Activated B cell treated with CpG ODN at 0.5 μM for 24 hours (primary cell): ENCODE data around the gene LRRC61. TPM values are rescaled to one million over a fixed set of nuclear protein-coding genes. Genes with fewer than 3 reads are reported as not detected.

ENCODE experiments used
- ATAC-seq: fragments of 200-7000 bp; cut with Tn5 transposase; one replicate; pipeline ENCODE4 v1.10.0; 2021; ENCODE audit warnings: low read depth, mild to moderate bottlenecking, moderate library complexity
- CTCF ChIA-PET: fragments of 350-600 bp; sonication (Branson Sonifier 250); formaldehyde crosslinking; loops from one replicate; lab custom pipeline; 2021; ENCODE audit warnings: antibody characterized with exemption; lab: Charles Lee
- POLR2A ChIA-PET: fragments of 350-600 bp; sonication (Branson Sonifier 250); formaldehyde crosslinking; loops from one replicate; lab custom pipeline; 2021; ENCODE audit warnings: antibody characterized with exemption; lab: Charles Lee
- DNase-seq: peaks from one replicate; pipeline ENCODE4 v3.0.0; 2022
- H3K27ac Mint-ChIP-seq: one replicate; pipeline ENCODE4 v1.8.0; 2020; ENCODE audit warnings: mixed read lengths
- H3K27me3 Mint-ChIP-seq: one replicate; pipeline ENCODE4 v1.8.0; 2021; ENCODE audit warnings: mixed read lengths
- H3K36me3 Mint-ChIP-seq: one replicate; pipeline ENCODE4 v1.8.0; 2021; ENCODE audit warnings: low read depth, mixed read lengths
- H3K4me1 Mint-ChIP-seq: one replicate; pipeline ENCODE4 v1.8.0; 2021; ENCODE audit warnings: mixed read lengths
- H3K4me3 Mint-ChIP-seq: one replicate; pipeline ENCODE4 v1.8.0; 2020; ENCODE audit warnings: mild to moderate bottlenecking, mixed read lengths
- H3K9me3 Mint-ChIP-seq: one replicate; pipeline ENCODE4 v1.8.0; 2020; ENCODE audit warnings: mixed read lengths
- CTCF ChIP-seq: fragments of 200-600 bp; IDR thresholded peaks from one replicate; pipeline ENCODE4 v1.8.0; 2022; ENCODE audit warnings: antibody characterized with exemption, mild to moderate bottlenecking
- intact Hi-C: fragments of 100-400 bp; cut with micrococcal nuclease; formaldehyde crosslinking; loops from one replicate; pipeline ENCODE4 v1.15.1; 2024
- total RNA-seq: library from RNA; stranded (reverse); gene quantifications from 2 replicates; pipeline ENCODE4 v1.2.3, GENCODE V29; 2022

Gene LRRC61
- total RNA-seq, 1 donor from 2014 or later: 11.0 TPM

GRCh38 chr7:150343225-150343624 lies 20.1 kb downstream of the LRRC61 start:
- intact Hi-C loops: no loop called here
- TF ChIP-seq CTCF: no peak
- CTCF ChIA-PET: no interaction called here
- H3K36me3 Mint-ChIP-seq: no peaks in the 10 kb centered on the region
- no peak overlapping the region for H3K27ac Mint-ChIP-seq
- no peak overlapping the region for H3K4me3 Mint-ChIP-seq
- POLR2A ChIA-PET: no interaction called here
- peaks cover 34% of the 10 kb centered on the region for H3K27me3 Mint-ChIP-seq
- DNase-seq (no peak), ATAC-seq (no peak)
- H3K9me3 Mint-ChIP-seq: peaks cover 4% of the 10 kb centered on the region
- H3K4me1 Mint-ChIP-seq: peaks cover 23% of the 10 kb centered on the region

GRCh38 chr7:150344299-150344698 lies 21.1 kb downstream of the LRRC61 start:
- TF ChIP-seq CTCF: no peak
- ATAC-seq (no peak), DNase-seq (no peak)
- intact Hi-C loops: no loop called here
- POLR2A ChIA-PET: no interaction called here
- H3K27ac Mint-ChIP-seq: no peak overlapping the region
- H3K36me3 Mint-ChIP-seq: no peaks in the 10 kb centered on the region
- peaks cover 19% of the 10 kb centered on the region for H3K4me1 Mint-ChIP-seq
- H3K27me3 Mint-ChIP-seq: peaks cover 34% of the 10 kb centered on the region
- CTCF ChIA-PET: no interaction called here
- no peak overlapping the region for H3K4me3 Mint-ChIP-seq
- H3K9me3 Mint-ChIP-seq: peaks cover 4% of the 10 kb centered on the region

- CTCF ChIA-PET: no interaction called here
- DNase-seq (no peak), ATAC-seq (no peak)
- POLR2A ChIA-PET: no interaction called here
- Mint-ChIP-seq H3K27ac (no peak overlapping the region), H3K4me3 (no peak overlapping the region), H3K36me3 (no peaks in the 10 kb centered on the region), H3K9me3 (peaks cover 4% of the 10 kb centered on the region), H3K27me3 (peaks cover 27% of the 10 kb centered on the region), H3K4me1 (peaks cover 12% of the 10 kb centered on the region)
- no peak for TF ChIP-seq CTCF
- intact Hi-C loops: no loop called here
Observed at GRCh38 chr7:150345012-150345411, 21.9 kb downstream of the LRRC61 start.

GRCh38 chr7:150346922-150347321 lies 23.8 kb downstream of the LRRC61 start:
- POLR2A ChIA-PET: no interaction called here
- Mint-ChIP-seq H3K36me3 (no peaks in the 10 kb centered on the region), H3K27ac (no peak overlapping the region), H3K4me1 (peaks cover 2% of the 10 kb centered on the region), H3K9me3 (peaks cover 4% of the 10 kb centered on the region), H3K4me3 (no peak overlapping the region), H3K27me3 (peaks cover 21% of the 10 kb centered on the region)
- no peak for ATAC-seq
- CTCF ChIA-PET: no interaction called here
- DNase-seq: no peak
- intact Hi-C loops: no loop called here
- no peak for TF ChIP-seq CTCF

GRCh38 chr7:150351587-150352194 lies 28.5 kb downstream of the LRRC61 start:
- no peak for ATAC-seq
- no peak for TF ChIP-seq CTCF
- H3K9me3 Mint-ChIP-seq: no peaks in the 10 kb centered on the region
- no peak overlapping the region for H3K4me3 Mint-ChIP-seq
- DNase-seq: no peak
- no peaks in the 10 kb centered on the region for H3K36me3 Mint-ChIP-seq
- H3K4me1 Mint-ChIP-seq: peaks cover 5% of the 10 kb centered on the region
- H3K27me3 Mint-ChIP-seq: peaks cover 2% of the 10 kb centered on the region
- no peak overlapping the region for H3K27ac Mint-ChIP-seq
- intact Hi-C loops: loop anchor here (10.0 kb wide), 1 partner anchor 403 kb away; no protein-coding TSS in a partner anchor
- CTCF ChIA-PET: no interaction called here
- POLR2A ChIA-PET: no interaction called here
